ENCODE data around the gene MAMLD1. TPM values are rescaled to one million over a fixed set of nuclear protein-coding genes. Genes with fewer than 3 reads are reported as not detected.

Gene MAMLD1
- total RNA-seq, 1 donor from 2014 or later, result 5.0 TPM

GRCh38 chrX:150324035-150324728 is 38.9 kb upstream of the MAMLD1 start:
- Histone ChIP-seq H3K4me3 (no peak overlapping the region), H3K4me1 (no peaks in the 10 kb centered on the region), H3K36me3 (no peaks in the 10 kb centered on the region), H3K27me3 (no peaks in the 10 kb centered on the region), H3K9me3 (no peaks in the 10 kb centered on the region), H3K27ac (no peak overlapping the region)
- intact Hi-C loops (cut with DNase I), result no loop called here
- DNase-seq (no peak), ATAC-seq (no peak)
- no peak for TF ChIP-seq CTCF (IDR thresholded peaks at IDR 0.05)

- DNase-seq (no peak), ATAC-seq (no peak)
- intact Hi-C loops (cut with DNase I), result no loop called here
- no peak for TF ChIP-seq CTCF (IDR thresholded peaks at IDR 0.05)
- Histone ChIP-seq H3K4me3 (no peak overlapping the region), H3K36me3 (no peaks in the 10 kb centered on the region), H3K27ac (no peak overlapping the region), H3K9me3 (no peaks in the 10 kb centered on the region), H3K4me1 (no peaks in the 10 kb centered on the region), H3K27me3 (no peaks in the 10 kb centered on the region)
Observed at GRCh38 chrX:150324919-150325318, 38.2 kb upstream of the MAMLD1 start.

- H3K4me3 ChIP-seq, result no peak overlapping the region
- no peaks in the 10 kb centered on the region for H3K4me1 ChIP-seq
- no peaks in the 10 kb centered on the region for H3K27me3 ChIP-seq
- H3K36me3 ChIP-seq, result no peaks in the 10 kb centered on the region
- ATAC-seq (no peak), DNase-seq (no peak)
- intact Hi-C loops (cut with DNase I), result no loop called here
- H3K27ac ChIP-seq, result no peak overlapping the region
- no peak for TF ChIP-seq CTCF (IDR thresholded peaks at IDR 0.05)
- no peaks in the 10 kb centered on the region for H3K9me3 ChIP-seq
Observed at GRCh38 chrX:150326541-150327247, 36.4 kb upstream of the MAMLD1 start.

DNA sequence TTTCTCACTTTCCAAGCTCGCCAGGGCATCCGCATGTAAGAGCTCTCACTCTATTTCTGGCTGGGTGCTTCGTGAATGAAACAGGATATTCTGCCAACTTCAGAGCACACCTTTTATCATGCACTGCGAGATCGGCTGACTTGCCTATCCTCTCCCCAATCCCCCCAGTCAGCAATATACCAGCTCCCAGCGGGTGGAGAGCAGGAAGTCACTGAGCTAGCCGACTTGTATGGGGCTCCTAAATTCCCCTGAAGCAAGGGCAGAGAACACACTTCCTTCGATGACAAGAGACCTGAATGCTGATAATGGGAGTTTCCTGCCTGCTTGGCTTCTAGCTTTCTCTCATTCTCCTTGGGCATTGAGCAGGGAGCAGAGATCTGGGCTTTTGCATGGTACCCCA is 33.8 kb upstream of the MAMLD1 start:
- H3K4me3 ChIP-seq, result no peak overlapping the region
- no peak overlapping the region for H3K27ac ChIP-seq
- TF ChIP-seq CTCF (IDR thresholded peaks at IDR 0.05), result no peak
- intact Hi-C loops (cut with DNase I), result no loop called here
- H3K9me3 ChIP-seq, result no peaks in the 10 kb centered on the region
- H3K27me3 ChIP-seq, result no peaks in the 10 kb centered on the region
- H3K36me3 ChIP-seq, result no peaks in the 10 kb centered on the region
- H3K4me1 ChIP-seq, result no peaks in the 10 kb centered on the region
- no peak for ATAC-seq
- DNase-seq, result no peak

- ATAC-seq (no peak), DNase-seq (no peak)
- Histone ChIP-seq H3K27ac (no peak overlapping the region), H3K4me3 (no peak overlapping the region), H3K27me3 (no peaks in the 10 kb centered on the region), H3K4me1 (no peaks in the 10 kb centered on the region), H3K9me3 (no peaks in the 10 kb centered on the region), H3K36me3 (no peaks in the 10 kb centered on the region)
- intact Hi-C loops (cut with DNase I), result no loop called here
- TF ChIP-seq CTCF (IDR thresholded peaks at IDR 0.05), result no peak
Observed at GRCh38 chrX:150329868-150330267, 33.2 kb upstream of the MAMLD1 start.
